ENCODE data around the gene MACROD2.

MACROD2 gene

DNA sequence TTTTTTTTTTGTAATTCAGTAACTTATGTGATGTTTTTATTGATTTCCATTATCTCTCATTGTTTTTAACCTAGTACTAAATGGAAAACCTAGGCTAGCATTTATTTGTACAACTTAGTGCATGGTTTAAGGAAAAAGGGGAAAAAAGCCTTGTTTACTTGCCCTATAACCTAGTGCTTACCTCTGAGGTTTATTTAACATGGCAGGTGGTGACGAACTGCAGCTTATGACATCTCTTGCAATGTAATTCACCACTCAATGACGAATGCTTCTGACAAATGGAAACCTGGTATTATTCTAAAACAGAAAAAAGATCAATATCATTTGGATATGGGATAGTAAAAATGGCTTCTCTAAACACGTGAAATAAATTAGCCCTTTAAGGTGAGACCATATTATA, 960.7 kb downstream of the MACROD2 start:
- ATAC-seq, result no peak
- TF ChIP-seq ZNF565 (CRISPR knock-in tag; conservative IDR thresholded peaks at IDR 0.05; ENCODE audit: low read depth), result no peak

DNA sequence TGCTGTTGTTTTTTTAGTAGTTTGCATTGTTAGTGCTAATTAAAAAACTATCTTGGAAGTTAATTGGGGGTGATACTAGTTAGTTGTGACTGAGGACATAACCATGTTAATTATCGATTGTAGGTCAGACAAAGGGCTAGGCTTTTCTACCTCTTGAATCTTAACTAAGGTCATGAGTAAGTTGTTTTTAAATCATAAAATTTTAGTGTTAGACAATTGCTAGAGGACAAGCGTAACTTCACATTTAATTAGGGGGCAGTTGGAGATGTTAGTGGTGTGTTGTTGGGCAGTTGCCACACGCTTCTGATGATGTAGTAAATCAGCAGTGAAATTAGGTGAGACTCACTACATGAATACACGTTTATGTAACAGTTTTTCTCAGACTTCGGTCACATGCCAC, 961.2 kb downstream of the MACROD2 start:
- no peak for TF ChIP-seq ZNF70 (CRISPR knock-in tag; IDR thresholded peaks at IDR 0.05)

DNA sequence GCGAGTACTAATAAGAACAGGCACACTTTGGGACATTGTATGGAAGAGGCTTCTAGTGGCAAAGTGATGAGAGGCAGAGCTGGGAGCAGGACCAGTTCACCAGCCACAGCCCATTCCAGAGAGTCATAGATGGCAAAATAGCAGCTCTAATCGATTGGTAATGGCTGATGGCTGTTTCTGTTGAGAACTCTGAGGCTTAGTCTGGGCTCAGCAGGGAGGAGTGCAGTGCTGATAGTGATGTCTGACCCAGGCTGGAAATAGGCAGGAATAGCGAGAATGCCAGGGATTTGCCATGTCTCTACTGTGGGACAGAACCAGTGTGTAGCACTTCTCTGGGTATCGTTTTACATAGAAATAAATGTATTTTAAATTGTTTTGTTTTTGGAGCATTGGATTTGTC, 962.1 kb downstream of the MACROD2 start:
- TF ChIP-seq TOX (CRISPR knock-in tag; IDR thresholded peaks at IDR 0.05; ENCODE audit: borderline replicate concordance) (no peak), TCF4 (CRISPR knock-in tag; IDR thresholded peaks at IDR 0.05; ENCODE audit: borderline replicate concordance) (no peak), GLIS3 (CRISPR knock-in tag; IDR thresholded peaks at IDR 0.05) (no peak), ZNF8 (CRISPR knock-in tag; IDR thresholded peaks at IDR 0.05) (no peak), SNAI2 (CRISPR knock-in tag; IDR thresholded peaks at IDR 0.05) (no peak), ISL1 (CRISPR knock-in tag; IDR thresholded peaks at IDR 0.05) (no peak), BACH2 (CRISPR knock-in tag; IDR thresholded peaks at IDR 0.05; ENCODE audit: borderline replicate concordance) (no peak), ZC3H10 (CRISPR knock-in tag; IDR thresholded peaks at IDR 0.05) (no peak), ZFP30 (CRISPR knock-in tag; IDR thresholded peaks at IDR 0.05) (no peak), RARB (CRISPR knock-in tag; IDR thresholded peaks at IDR 0.05) (no peak), PPARA (CRISPR knock-in tag; IDR thresholded peaks at IDR 0.05; ENCODE audit: borderline replicate concordance) (no peak)
- TF ChIP-seq, protein P1, sequence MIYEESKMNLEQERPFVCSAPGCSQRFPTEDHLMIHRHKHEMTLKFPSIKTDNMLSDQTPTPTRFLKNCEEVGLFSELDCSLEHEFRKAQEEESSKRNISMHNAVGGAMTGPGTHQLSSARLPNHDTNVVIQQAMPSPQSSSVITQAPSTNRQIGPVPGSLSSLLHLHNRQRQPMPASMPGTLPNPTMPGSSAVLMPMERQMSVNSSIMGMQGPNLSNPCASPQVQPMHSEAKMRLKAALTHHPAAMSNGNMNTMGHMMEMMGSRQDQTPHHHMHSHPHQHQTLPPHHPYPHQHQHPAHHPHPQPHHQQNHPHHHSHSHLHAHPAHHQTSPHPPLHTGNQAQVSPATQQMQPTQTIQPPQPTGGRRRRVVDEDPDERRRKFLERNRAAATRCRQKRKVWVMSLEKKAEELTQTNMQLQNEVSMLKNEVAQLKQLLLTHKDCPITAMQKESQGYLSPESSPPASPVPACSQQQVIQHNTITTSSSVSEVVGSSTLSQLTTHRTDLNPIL (CRISPR knock-in tag; IDR thresholded peaks at IDR 0.05; ENCODE audit: low read depth), result no peak
- TF ChIP-seq, protein P2, sequence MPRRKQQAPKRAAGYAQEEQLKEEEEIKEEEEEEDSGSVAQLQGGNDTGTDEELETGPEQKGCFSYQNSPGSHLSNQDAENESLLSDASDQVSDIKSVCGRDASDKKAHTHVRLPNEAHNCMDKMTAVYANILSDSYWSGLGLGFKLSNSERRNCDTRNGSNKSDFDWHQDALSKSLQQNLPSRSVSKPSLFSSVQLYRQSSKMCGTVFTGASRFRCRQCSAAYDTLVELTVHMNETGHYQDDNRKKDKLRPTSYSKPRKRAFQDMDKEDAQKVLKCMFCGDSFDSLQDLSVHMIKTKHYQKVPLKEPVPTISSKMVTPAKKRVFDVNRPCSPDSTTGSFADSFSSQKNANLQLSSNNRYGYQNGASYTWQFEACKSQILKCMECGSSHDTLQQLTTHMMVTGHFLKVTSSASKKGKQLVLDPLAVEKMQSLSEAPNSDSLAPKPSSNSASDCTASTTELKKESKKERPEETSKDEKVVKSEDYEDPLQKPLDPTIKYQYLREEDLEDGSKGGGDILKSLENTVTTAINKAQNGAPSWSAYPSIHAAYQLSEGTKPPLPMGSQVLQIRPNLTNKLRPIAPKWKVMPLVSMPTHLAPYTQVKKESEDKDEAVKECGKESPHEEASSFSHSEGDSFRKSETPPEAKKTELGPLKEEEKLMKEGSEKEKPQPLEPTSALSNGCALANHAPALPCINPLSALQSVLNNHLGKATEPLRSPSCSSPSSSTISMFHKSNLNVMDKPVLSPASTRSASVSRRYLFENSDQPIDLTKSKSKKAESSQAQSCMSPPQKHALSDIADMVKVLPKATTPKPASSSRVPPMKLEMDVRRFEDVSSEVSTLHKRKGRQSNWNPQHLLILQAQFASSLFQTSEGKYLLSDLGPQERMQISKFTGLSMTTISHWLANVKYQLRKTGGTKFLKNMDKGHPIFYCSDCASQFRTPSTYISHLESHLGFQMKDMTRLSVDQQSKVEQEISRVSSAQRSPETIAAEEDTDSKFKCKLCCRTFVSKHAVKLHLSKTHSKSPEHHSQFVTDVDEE (CRISPR knock-in tag; IDR thresholded peaks at IDR 0.05), result no peak
- no peak for ATAC-seq

More for the DNA sequence above, 961.2 kb downstream of the MACROD2 start:
- no peak for ATAC-seq

DNA sequence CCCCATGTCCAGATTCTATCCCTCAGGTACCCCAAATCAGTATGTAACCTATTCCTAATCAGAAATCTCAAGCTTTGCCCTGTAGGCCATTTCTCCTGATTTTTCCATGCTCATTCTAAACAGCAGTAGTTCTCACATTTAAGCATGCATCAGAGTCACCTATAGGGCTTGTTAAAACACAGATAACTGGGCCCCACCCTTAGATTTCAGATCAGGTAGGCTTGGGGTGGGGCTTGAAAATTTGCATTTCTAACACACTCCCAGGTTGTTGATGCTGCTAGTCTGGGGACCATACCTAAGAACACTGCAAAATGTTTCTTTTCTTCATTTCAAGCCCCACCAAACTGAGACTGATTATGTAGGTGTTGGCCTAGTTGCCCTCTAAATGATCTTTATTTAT, 963.3 kb downstream of the MACROD2 start:
- ATAC-seq, result no peak
- TF ChIP-seq ZNF70 (CRISPR knock-in tag; IDR thresholded peaks at IDR 0.05) (no peak), ISL1 (CRISPR knock-in tag; IDR thresholded peaks at IDR 0.05) (no peak), ESRRG (CRISPR knock-in tag; IDR thresholded peaks at IDR 0.05) (no peak), ZNF565 (CRISPR knock-in tag; conservative IDR thresholded peaks at IDR 0.05; ENCODE audit: low read depth) (no peak), PPARA (CRISPR knock-in tag; IDR thresholded peaks at IDR 0.05; ENCODE audit: borderline replicate concordance) (no peak), GLIS3 (CRISPR knock-in tag; IDR thresholded peaks at IDR 0.05) (no peak), RARB (CRISPR knock-in tag; IDR thresholded peaks at IDR 0.05) (no peak), ZFP30 (CRISPR knock-in tag; IDR thresholded peaks at IDR 0.05) (no peak), BACH2 (CRISPR knock-in tag; IDR thresholded peaks at IDR 0.05; ENCODE audit: borderline replicate concordance) (no peak), ZNF8 (CRISPR knock-in tag; IDR thresholded peaks at IDR 0.05) (no peak), CSDC2 (CRISPR knock-in tag; IDR thresholded peaks at IDR 0.05) (no peak), ZFP3 (CRISPR knock-in tag; IDR thresholded peaks at IDR 0.05) (no peak), TOX (CRISPR knock-in tag; IDR thresholded peaks at IDR 0.05; ENCODE audit: borderline replicate concordance) (no peak), ZC3H10 (CRISPR knock-in tag; IDR thresholded peaks at IDR 0.05) (no peak)
- TF ChIP-seq, protein P1 (CRISPR knock-in tag; IDR thresholded peaks at IDR 0.05; ENCODE audit: low read depth), result no peak
- TF ChIP-seq, protein P3, sequence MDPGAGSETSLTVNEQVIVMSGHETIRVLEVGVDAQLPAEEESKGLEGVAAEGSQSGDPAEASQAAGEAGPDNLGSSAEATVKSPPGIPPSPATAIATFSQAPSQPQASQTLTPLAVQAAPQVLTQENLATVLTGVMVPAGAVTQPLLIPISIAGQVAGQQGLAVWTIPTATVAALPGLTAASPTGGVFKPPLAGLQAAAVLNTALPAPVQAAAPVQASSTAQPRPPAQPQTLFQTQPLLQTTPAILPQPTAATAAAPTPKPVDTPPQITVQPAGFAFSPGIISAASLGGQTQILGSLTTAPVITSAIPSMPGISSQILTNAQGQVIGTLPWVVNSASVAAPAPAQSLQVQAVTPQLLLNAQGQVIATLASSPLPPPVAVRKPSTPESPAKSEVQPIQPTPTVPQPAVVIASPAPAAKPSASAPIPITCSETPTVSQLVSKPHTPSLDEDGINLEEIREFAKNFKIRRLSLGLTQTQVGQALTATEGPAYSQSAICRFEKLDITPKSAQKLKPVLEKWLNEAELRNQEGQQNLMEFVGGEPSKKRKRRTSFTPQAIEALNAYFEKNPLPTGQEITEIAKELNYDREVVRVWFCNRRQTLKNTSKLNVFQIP (CRISPR knock-in tag; IDR thresholded peaks at IDR 0.05; ENCODE audit: borderline replicate concordance, low read depth), result no peak
- TF ChIP-seq, protein P2 (CRISPR knock-in tag; IDR thresholded peaks at IDR 0.05), result no peak
